Stimulated activated naive CD8-positive, alpha-beta T cell treated with anti-CD3 and anti-CD28 coated beads, Interleukin-15, Interleukin-2, amounts not matched to agents 100 ng/mL and 50 ng/mL, for 24 hours (primary cell): ENCODE data around the gene KRTAP10-7.
"Not testable (repeated sequence)": the region's sequence is repeated elsewhere in the genome, so short reads cannot be mapped to it uniquely, and the experiment has no call there.

Experiments
- H3K27ac Mint-ChIP-seq: one replicate; pipeline ENCODE4 v1.8.0; 2021; ENCODE audit warnings: mild to moderate bottlenecking, mixed read lengths
- H3K27me3 Mint-ChIP-seq: one replicate; pipeline ENCODE4 v1.8.0; 2021; ENCODE audit warnings: mixed read lengths
- H3K36me3 Mint-ChIP-seq: one replicate; pipeline ENCODE4 v1.8.0; 2021; ENCODE audit warnings: low read depth, mixed read lengths
- H3K4me1 Mint-ChIP-seq: one replicate; pipeline ENCODE4 v1.8.0; 2021; ENCODE audit warnings: low read depth, mixed read lengths
- H3K4me3 Mint-ChIP-seq: one replicate; pipeline ENCODE4 v1.8.0; 2021; ENCODE audit warnings: mild to moderate bottlenecking, mixed read lengths
- H3K9me3 Mint-ChIP-seq: one replicate; pipeline ENCODE4 v1.8.0; 2021; ENCODE audit warnings: mixed read lengths

KRTAP10-7 gene

GRCh38 chr21:44592446-44593311, 7.7 kb upstream of the KRTAP10-7 start, which contains the start of gene KRTAP10-6:
Gene KRTAP10-6, minus strand, starts transcription at chr21:44592505. Its CDS starts 21 bp downstream, at chr21:44592484.
- Mint-ChIP-seq H3K9me3 (no peaks in the 10 kb centered on the region), H3K4me1 (no peaks in the 10 kb centered on the region), H3K27me3 (peaks cover 4% of the 10 kb centered on the region), H3K36me3 (no peaks in the 10 kb centered on the region), H3K4me3 (no peak within 1 kb of the TSS), H3K27ac (no peak within 1 kb of the TSS)

DNA sequence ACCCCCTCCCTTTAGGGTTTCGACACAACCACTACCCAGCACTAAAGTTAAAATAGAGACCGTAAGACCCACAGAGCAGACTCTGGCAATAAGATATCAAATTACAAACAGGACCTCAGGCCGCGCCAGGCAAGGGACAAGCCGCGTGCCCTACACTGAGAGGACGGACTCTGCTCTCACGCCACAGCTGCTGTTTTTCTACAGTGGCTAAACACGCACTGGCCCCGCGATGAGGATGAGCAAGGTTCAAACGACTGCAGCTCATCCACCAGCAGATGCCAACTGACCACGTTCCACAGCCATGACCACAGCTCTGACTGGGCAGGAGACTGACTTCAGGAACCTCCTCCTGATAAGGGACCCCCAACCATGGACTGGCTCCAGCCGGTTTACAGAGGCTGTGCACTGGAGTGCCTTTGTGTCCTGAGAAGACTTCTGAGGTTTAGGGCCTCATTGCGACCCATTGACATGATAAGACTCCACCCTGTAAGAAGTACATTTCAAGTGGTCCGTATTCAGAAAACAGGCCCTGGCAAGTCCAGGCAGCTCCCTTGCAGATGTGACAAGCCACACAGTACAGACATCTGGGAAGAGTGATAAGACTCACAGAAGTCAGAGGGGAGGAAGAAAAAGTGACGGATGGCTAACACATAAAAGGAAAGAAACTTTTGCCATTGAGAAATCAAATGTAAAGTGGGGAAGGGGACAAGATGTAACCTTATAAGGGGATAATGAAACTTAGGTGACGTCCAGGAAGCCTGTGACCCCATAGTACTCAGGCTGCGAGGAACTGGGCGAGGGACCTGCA, 6.6 kb upstream of the KRTAP10-7 start:
- H3K9me3 Mint-ChIP-seq: peaks cover 5% of the 10 kb centered on the region
- H3K27me3 Mint-ChIP-seq: peaks cover 8% of the 10 kb centered on the region
- no peak overlapping the region for H3K4me3 Mint-ChIP-seq
- no peaks in the 10 kb centered on the region for H3K36me3 Mint-ChIP-seq
- H3K27ac Mint-ChIP-seq: peak overlapping the region; percentile 0
- no peaks in the 10 kb centered on the region for H3K4me1 Mint-ChIP-seq

DNA sequence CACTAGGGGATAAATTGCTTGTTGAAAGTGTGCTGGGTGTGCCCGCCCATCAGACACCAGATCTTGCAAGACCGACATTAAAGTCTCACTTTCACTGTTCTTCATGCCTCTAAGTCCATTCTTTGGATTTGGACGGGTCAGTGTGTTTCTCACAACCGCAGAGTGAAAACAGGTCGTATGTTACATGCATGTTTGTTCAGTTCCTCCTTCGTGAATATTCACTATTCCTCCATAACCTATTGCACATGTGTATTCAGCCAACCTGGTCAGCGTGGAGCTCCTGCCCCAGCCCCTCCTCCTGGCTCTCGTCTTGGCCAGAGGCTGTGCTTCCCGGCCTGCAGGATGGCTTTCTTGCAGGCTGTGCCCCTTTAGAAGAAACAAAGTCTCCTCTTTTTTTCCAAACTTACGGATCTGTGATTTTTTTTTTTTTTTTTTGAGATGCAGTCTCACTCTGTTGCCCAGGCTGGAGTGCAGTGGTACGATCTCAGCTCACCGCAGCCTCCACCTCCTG, 5.9 kb upstream of the KRTAP10-7 start:
- H3K4me3 Mint-ChIP-seq: no peak overlapping the region
- peak overlapping the region; percentile 0 for H3K27ac Mint-ChIP-seq
- no peaks in the 10 kb centered on the region for H3K4me1 Mint-ChIP-seq
- peaks cover 6% of the 10 kb centered on the region for H3K27me3 Mint-ChIP-seq
- H3K9me3 Mint-ChIP-seq: peaks cover 6% of the 10 kb centered on the region
- no peaks in the 10 kb centered on the region for H3K36me3 Mint-ChIP-seq

DNA sequence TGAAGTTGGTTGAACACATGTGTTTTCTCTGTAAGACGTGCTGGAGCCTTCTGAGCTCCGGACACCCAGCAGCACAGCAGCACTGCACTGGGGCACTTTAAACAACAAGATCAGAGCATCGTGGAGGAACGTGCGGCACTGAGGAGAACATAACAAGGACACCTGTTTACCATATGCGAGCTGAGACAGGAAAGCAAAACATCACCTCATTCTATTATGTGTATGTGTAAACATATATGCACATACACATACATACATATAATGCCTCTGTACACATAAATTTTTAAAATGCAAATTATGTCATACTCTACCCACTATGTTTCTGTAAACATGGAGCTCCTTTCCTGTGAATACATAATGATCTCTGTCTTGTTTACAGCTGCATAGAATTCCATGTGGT, 4.9 kb upstream of the KRTAP10-7 start:
- H3K9me3 Mint-ChIP-seq: peaks cover 6% of the 10 kb centered on the region
- H3K27me3 Mint-ChIP-seq: peaks cover 5% of the 10 kb centered on the region
- H3K4me3 Mint-ChIP-seq: no peak overlapping the region
- no peak overlapping the region for H3K27ac Mint-ChIP-seq
- H3K36me3 Mint-ChIP-seq: no peaks in the 10 kb centered on the region
- no peaks in the 10 kb centered on the region for H3K4me1 Mint-ChIP-seq

DNA sequence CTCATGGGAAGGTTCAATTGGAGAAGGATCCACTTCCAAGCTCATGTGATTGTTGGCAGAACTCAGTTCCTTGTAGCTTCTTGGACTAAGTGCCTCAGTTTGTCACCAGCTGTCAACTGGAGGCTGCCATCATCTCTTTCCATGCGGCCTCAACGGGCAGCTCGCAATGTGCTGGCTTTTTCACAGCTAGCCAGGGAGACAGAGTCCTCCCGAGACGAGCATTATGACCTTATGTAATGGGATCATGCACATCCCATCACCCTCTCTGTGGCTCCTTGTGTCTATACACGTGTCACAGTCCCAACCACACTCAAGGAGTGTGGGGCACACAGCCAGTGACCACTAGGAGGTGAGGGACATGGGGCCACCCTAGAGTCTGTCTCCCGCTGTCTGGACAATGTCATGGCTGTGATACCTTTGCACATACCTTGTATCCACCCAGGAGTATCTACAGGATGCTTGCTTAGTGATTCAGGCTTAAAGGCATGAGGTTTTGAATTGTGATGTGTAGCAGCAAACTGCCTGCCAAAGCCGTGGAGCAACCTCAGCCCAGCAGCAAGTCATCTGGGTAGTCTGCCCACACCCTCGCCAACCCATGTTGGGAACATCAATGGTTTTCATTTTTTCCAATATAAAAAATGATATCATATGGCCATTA, 4.2 kb upstream of the KRTAP10-7 start:
- Mint-ChIP-seq H3K4me3 (no peak overlapping the region), H3K27ac (no peak overlapping the region), H3K4me1 (no peaks in the 10 kb centered on the region)

DNA sequence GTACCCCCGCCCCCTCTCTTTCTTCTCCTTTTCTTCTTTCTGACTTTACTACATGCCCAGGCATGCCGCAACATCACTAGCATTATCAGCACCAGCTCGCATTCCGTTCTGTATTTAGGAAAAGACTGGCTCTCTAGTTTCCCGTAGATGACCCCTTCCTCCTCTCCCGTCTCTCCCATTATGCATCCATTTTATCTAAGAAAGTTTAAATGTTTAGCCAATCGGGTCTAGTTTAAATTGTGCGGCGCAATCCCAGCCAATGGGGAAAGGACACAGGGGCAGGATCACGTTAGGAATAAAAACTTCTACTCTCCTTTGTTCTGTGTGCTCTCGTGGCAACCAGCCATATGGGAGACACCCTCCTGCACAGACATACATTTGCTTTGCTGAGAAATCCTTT, 2.3 kb upstream of the KRTAP10-7 start:
- H3K9me3 Mint-ChIP-seq: peaks cover 6% of the 10 kb centered on the region
- no peaks in the 10 kb centered on the region for H3K36me3 Mint-ChIP-seq
- H3K27me3 Mint-ChIP-seq: peaks cover 5% of the 10 kb centered on the region
- H3K4me1 Mint-ChIP-seq: no peaks in the 10 kb centered on the region
- no peak overlapping the region for H3K4me3 Mint-ChIP-seq
- no peak overlapping the region for H3K27ac Mint-ChIP-seq

More for the DNA sequence above, 4.2 kb upstream of the KRTAP10-7 start:
- peaks cover 6% of the 10 kb centered on the region for H3K9me3 Mint-ChIP-seq
- H3K27me3 Mint-ChIP-seq: peaks cover 5% of the 10 kb centered on the region
- no peaks in the 10 kb centered on the region for H3K36me3 Mint-ChIP-seq

- H3K27me3 Mint-ChIP-seq: peaks cover 5% of the 10 kb centered on the region
- no peak overlapping the region for H3K27ac Mint-ChIP-seq
These were observed 950 bp upstream of the KRTAP10-7 start for GRCh38 chr21:44599264-44600029.

DNA sequence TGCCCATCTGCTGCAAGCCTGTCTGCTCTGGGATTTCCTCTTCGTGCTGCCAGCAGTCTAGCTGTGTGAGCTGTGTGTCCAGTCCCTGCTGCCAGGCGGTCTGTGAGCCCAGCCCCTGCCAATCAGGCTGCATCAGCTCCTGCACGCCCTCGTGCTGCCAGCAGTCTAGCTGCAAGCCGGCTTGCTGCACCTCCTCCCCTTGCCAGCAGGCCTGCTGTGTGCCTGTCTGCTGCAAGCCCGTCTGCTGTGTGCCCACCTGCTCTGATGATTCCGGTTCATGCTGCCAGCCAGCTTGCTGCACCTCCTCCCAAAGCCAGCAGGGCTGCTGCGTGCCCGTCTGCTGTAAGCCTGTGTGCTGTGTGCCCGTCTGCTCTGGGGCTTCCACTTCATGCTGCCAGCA, 694 bp downstream of the KRTAP10-7 start:
- peaks cover 11% of the 10 kb centered on the region for H3K27me3 Mint-ChIP-seq
- H3K9me3 Mint-ChIP-seq, H3K36me3 Mint-ChIP-seq, H3K27ac Mint-ChIP-seq, H3K4me3 Mint-ChIP-seq, H3K4me1 Mint-ChIP-seq: not testable (repeated sequence)

More at GRCh38 chr21:44599264-44600029, 950 bp upstream of the KRTAP10-7 start:
- H3K36me3 Mint-ChIP-seq: no peaks in the 10 kb centered on the region
- H3K4me1 Mint-ChIP-seq: no peaks in the 10 kb centered on the region
- H3K4me3 Mint-ChIP-seq: no peak overlapping the region
- peaks cover 6% of the 10 kb centered on the region for H3K9me3 Mint-ChIP-seq

GRCh38 chr21:44601596-44602462, 1.4 kb downstream of the KRTAP10-7 start:
- no peaks in the 10 kb centered on the region for H3K36me3 Mint-ChIP-seq
- H3K9me3 Mint-ChIP-seq: peaks cover 6% of the 10 kb centered on the region
- no peak overlapping the region for H3K4me3 Mint-ChIP-seq
- no peaks in the 10 kb centered on the region for H3K4me1 Mint-ChIP-seq
- peaks cover 11% of the 10 kb centered on the region for H3K27me3 Mint-ChIP-seq
- no peak overlapping the region for H3K27ac Mint-ChIP-seq

DNA sequence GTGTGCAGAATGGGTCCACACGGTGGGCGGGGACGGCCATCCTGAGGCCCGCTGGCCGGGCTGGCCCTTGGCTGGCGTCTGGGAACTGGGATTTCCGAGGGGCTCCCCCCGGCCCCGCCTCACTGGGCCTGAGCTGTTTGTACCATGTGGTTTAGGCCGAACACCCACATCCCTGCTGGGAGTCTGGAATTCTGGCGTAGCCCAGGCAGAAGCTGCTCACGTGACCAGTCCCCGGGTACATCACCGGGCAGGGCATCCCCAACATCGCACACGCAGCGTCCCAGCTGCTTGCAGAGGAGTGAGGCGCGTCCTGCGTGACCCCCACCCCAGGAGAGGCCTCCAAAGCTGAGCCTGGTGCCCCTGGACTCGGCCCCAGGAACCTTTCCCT, 2.1 kb downstream of the KRTAP10-7 start:
- H3K27me3 Mint-ChIP-seq: peaks cover 11% of the 10 kb centered on the region
- H3K36me3 Mint-ChIP-seq: no peaks in the 10 kb centered on the region
- H3K9me3 Mint-ChIP-seq: peaks cover 7% of the 10 kb centered on the region

DNA sequence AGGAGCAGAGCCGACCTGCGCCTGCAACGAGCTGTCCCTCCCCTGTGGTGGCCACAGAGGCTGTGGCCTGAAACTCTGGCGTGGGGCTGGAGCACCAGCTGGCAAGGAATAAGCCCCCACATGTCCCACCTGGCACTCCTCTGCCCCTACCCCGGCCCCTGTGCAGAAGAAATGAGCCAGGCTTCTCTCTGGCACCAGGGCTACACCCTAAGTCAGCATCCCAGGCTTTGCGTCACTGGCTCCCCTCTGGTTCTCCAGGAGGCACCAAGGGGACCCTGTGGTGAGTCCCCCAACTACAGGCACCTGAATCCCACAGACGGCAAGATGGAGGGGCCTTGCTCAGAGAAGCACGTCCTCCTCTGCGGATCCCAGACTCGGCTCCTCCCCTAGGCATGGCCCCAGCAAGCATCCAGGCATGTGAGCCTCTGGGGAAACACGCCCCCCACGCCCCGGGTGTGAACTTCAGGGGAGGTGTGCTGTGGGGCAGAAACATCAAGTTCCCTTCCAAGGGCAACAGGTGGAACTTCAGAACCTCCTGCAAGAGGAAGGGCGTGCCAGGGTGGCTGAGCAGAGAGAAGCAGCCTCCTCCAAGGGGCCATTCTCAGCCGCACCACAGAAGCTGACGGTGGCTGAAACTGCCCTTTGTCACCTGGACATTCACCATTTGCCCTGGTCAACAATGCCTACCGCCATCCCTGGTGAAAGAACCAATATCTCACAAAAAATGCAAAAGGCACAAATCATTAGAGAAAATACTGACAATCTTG, 2.9 kb downstream of the KRTAP10-7 start:
- no peaks in the 10 kb centered on the region for H3K36me3 Mint-ChIP-seq
- no peaks in the 10 kb centered on the region for H3K4me1 Mint-ChIP-seq
- peaks cover 11% of the 10 kb centered on the region for H3K9me3 Mint-ChIP-seq
- H3K27me3 Mint-ChIP-seq: peaks cover 11% of the 10 kb centered on the region
- H3K27ac Mint-ChIP-seq: no peak overlapping the region
- no peak overlapping the region for H3K4me3 Mint-ChIP-seq

More for the DNA sequence above, 2.1 kb downstream of the KRTAP10-7 start:
- H3K27ac Mint-ChIP-seq: no peak overlapping the region
- no peak overlapping the region for H3K4me3 Mint-ChIP-seq
- H3K4me1 Mint-ChIP-seq: no peaks in the 10 kb centered on the region

- H3K36me3 Mint-ChIP-seq: no peaks in the 10 kb centered on the region
- H3K27ac Mint-ChIP-seq: no peak overlapping the region
- peaks cover 8% of the 10 kb centered on the region for H3K9me3 Mint-ChIP-seq
- no peaks in the 10 kb centered on the region for H3K4me1 Mint-ChIP-seq
- H3K27me3 Mint-ChIP-seq: peaks cover 6% of the 10 kb centered on the region
- H3K4me3 Mint-ChIP-seq: no peak overlapping the region
These were observed 3.5 kb downstream of the KRTAP10-7 start for GRCh38 chr21:44603911-44604310.

DNA sequence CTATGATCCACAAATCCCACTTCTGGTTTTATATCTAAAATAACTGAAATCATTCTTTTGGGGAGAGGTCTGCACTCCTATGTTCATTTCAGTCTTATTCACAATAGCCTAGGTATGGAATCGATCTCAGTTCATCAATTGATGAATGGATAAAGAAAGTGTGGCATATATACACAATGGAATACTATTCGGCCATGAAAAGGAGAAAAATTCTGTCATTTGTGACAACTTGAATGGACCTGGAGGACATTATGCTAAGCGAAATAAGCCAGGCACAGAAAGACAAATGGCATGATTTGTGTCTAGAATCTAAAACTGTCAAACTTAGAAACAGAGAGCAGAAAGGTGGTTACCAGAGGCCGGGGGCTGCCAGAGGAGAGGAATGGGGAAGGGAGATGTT, 6.1 kb downstream of the KRTAP10-7 start:
- Mint-ChIP-seq H3K4me3 (no peak overlapping the region), H3K27ac (no peak overlapping the region), H3K4me1 (no peaks in the 10 kb centered on the region), H3K27me3 (peaks cover 6% of the 10 kb centered on the region), H3K36me3 (peaks cover 6% of the 10 kb centered on the region), H3K9me3 (peaks cover 27% of the 10 kb centered on the region)
